IPS-15b (cell line): ENCODE measurements around the gene DIAPH3.

ENCODE experiments used
- H3K27me3 ChIP-seq: one replicate; pipeline ENCODE4 v1.6.1; 2013; ENCODE audit warnings: low read length; ENCODE audit not compliant: control insufficient read depth, insufficient read depth
- H3K36me3 ChIP-seq: one replicate; pipeline ENCODE4 v1.6.1; 2013; ENCODE audit warnings: low read length; ENCODE audit not compliant: control insufficient read depth, insufficient read depth
- H3K4me1 ChIP-seq: one replicate; pipeline ENCODE4 v1.6.1; 2013; ENCODE audit warnings: mild to moderate bottlenecking, low read length; ENCODE audit not compliant: control insufficient read depth, insufficient read depth
- H3K4me3 ChIP-seq: one replicate; pipeline ENCODE4 v1.5.1; 2013; ENCODE audit warnings: low read depth, low read length
- H3K9ac ChIP-seq: one replicate; pipeline ENCODE4 v1.6.1; 2013; ENCODE audit warnings: low read depth, mild to moderate bottlenecking, low read length
- H3K9me3 ChIP-seq: one replicate; pipeline ENCODE4 v1.6.1; 2013; ENCODE audit warnings: mild to moderate bottlenecking, low read length; ENCODE audit not compliant: control insufficient read depth, insufficient read depth

DIAPH3 gene

GRCh38 chr13:59946944-59947343, 216.8 kb downstream of the DIAPH3 start:
- no peaks in the 10 kb centered on the region for H3K4me1 ChIP-seq
- H3K36me3 ChIP-seq, result no peaks in the 10 kb centered on the region
- no peaks in the 10 kb centered on the region for H3K9me3 ChIP-seq
- no peak overlapping the region for H3K4me3 ChIP-seq
- H3K27me3 ChIP-seq, result no peaks in the 10 kb centered on the region
- H3K9ac ChIP-seq, result no peak overlapping the region

- Histone ChIP-seq H3K36me3 (no peaks in the 10 kb centered on the region), H3K27me3 (no peaks in the 10 kb centered on the region)
Measured at GRCh38 chr13:59931621-59932020, 232.1 kb downstream of the DIAPH3 start.

GRCh38 chr13:59924256-59924655, 239.5 kb downstream of the DIAPH3 start:
- Histone ChIP-seq H3K27me3 (no peaks in the 10 kb centered on the region), H3K36me3 (no peaks in the 10 kb centered on the region), H3K9ac (no peak overlapping the region), H3K4me3 (no peak overlapping the region), H3K4me1 (no peaks in the 10 kb centered on the region), H3K9me3 (no peaks in the 10 kb centered on the region)

More at GRCh38 chr13:59931621-59932020, 232.1 kb downstream of the DIAPH3 start:
- Histone ChIP-seq H3K9ac (no peak overlapping the region), H3K9me3 (no peaks in the 10 kb centered on the region), H3K4me3 (no peak overlapping the region), H3K4me1 (no peaks in the 10 kb centered on the region)

- Histone ChIP-seq H3K4me1 (no peaks in the 10 kb centered on the region), H3K27me3 (no peaks in the 10 kb centered on the region), H3K9me3 (no peaks in the 10 kb centered on the region), H3K36me3 (no peaks in the 10 kb centered on the region), H3K9ac (no peak overlapping the region), H3K4me3 (no peak overlapping the region)
Measured at GRCh38 chr13:59915252-59915651, 248.5 kb downstream of the DIAPH3 start.

GRCh38 chr13:59914556-59914955, 249.2 kb downstream of the DIAPH3 start:
- no peaks in the 10 kb centered on the region for H3K9me3 ChIP-seq
- no peaks in the 10 kb centered on the region for H3K36me3 ChIP-seq
- no peak overlapping the region for H3K9ac ChIP-seq
- H3K4me3 ChIP-seq, result no peak overlapping the region
- no peaks in the 10 kb centered on the region for H3K4me1 ChIP-seq
- H3K27me3 ChIP-seq, result no peaks in the 10 kb centered on the region

- no peaks in the 10 kb centered on the region for H3K36me3 ChIP-seq
- H3K27me3 ChIP-seq, result no peaks in the 10 kb centered on the region
- H3K9ac ChIP-seq, result no peak overlapping the region
- no peak overlapping the region for H3K4me3 ChIP-seq
- H3K9me3 ChIP-seq, result no peaks in the 10 kb centered on the region
- H3K4me1 ChIP-seq, result no peaks in the 10 kb centered on the region
Measured at GRCh38 chr13:59906413-59907049, 257.2 kb downstream of the DIAPH3 start.

- no peak overlapping the region for H3K4me3 ChIP-seq
- H3K4me1 ChIP-seq, result no peaks in the 10 kb centered on the region
- H3K9ac ChIP-seq, result no peak overlapping the region
- H3K36me3 ChIP-seq, result no peaks in the 10 kb centered on the region
- no peaks in the 10 kb centered on the region for H3K9me3 ChIP-seq
- H3K27me3 ChIP-seq, result no peaks in the 10 kb centered on the region
Measured at GRCh38 chr13:59901191-59901590, 262.5 kb downstream of the DIAPH3 start.

GRCh38 chr13:59898066-59898465, 265.7 kb downstream of the DIAPH3 start:
- Histone ChIP-seq H3K27me3 (no peaks in the 10 kb centered on the region), H3K36me3 (no peaks in the 10 kb centered on the region), H3K9ac (no peak overlapping the region), H3K9me3 (no peaks in the 10 kb centered on the region), H3K4me1 (no peaks in the 10 kb centered on the region), H3K4me3 (no peak overlapping the region)

GRCh38 chr13:59893266-59893665, 270.5 kb downstream of the DIAPH3 start:
- Histone ChIP-seq H3K9ac (no peak overlapping the region), H3K36me3 (no peaks in the 10 kb centered on the region), H3K4me1 (no peaks in the 10 kb centered on the region), H3K27me3 (no peaks in the 10 kb centered on the region), H3K9me3 (no peaks in the 10 kb centered on the region), H3K4me3 (no peak overlapping the region)

GRCh38 chr13:59891053-59891452, 272.7 kb downstream of the DIAPH3 start:
- Histone ChIP-seq H3K4me3 (no peak overlapping the region), H3K36me3 (no peaks in the 10 kb centered on the region), H3K4me1 (no peaks in the 10 kb centered on the region), H3K9ac (no peak overlapping the region), H3K9me3 (no peaks in the 10 kb centered on the region), H3K27me3 (no peaks in the 10 kb centered on the region)

GRCh38 chr13:59890054-59890453, 273.7 kb downstream of the DIAPH3 start:
- H3K36me3 ChIP-seq, result no peaks in the 10 kb centered on the region
- H3K27me3 ChIP-seq, result no peaks in the 10 kb centered on the region
- H3K4me1 ChIP-seq, result no peaks in the 10 kb centered on the region
- no peak overlapping the region for H3K4me3 ChIP-seq
- no peak overlapping the region for H3K9ac ChIP-seq
- H3K9me3 ChIP-seq, result no peaks in the 10 kb centered on the region

- Histone ChIP-seq H3K27me3 (no peaks in the 10 kb centered on the region), H3K4me3 (no peak overlapping the region), H3K9me3 (no peaks in the 10 kb centered on the region), H3K4me1 (no peaks in the 10 kb centered on the region), H3K9ac (no peak overlapping the region), H3K36me3 (no peaks in the 10 kb centered on the region)
Measured at GRCh38 chr13:59888408-59888807, 275.3 kb downstream of the DIAPH3 start.
